Kidney capillary endothelial cell (primary cell): ENCODE measurements around the gene UNG.

Experiments
- DNase-seq: peaks from one replicate; pipeline ENCODE4 v3.0.0-alpha.2; 2018; ENCODE audit warnings: low spot score

Gene UNG

GRCh38 chr12:109156036-109156435 lies 58.6 kb downstream of the UNG start:
- no peak for DNase-seq

GRCh38 chr12:109156586-109156985 lies 59.2 kb downstream of the UNG start:
- DNase-seq, result no peak

- DNase-seq, result no peak
These were observed 60.6 kb downstream of the UNG start for GRCh38 chr12:109157986-109158385.

- no peak for DNase-seq
These were observed 63.0 kb downstream of the UNG start for GRCh38 chr12:109160433-109160832.
